GM18873 (cell line): ENCODE measurements around the gene AMN1.
"Not testable (repeated sequence)": the region's sequence is repeated elsewhere in the genome, so short reads cannot be mapped to it uniquely, and the experiment has no call there.

Experiments used
- ATAC-seq: cut with Tn5 transposase; IDR thresholded peaks from one replicate; pipeline ENCODE4 v1.9.1; 2021; ENCODE audit warnings: mild to moderate bottlenecking, moderate library complexity, moderate number of reproducible peaks; ENCODE audit not compliant: unreplicated experiment, low FRiP score

The AMN1 gene

GRCh38 chr12:31687101-31687527, 41.7 kb downstream of the AMN1 start:
- peak; percentile 53 for ATAC-seq

DNA sequence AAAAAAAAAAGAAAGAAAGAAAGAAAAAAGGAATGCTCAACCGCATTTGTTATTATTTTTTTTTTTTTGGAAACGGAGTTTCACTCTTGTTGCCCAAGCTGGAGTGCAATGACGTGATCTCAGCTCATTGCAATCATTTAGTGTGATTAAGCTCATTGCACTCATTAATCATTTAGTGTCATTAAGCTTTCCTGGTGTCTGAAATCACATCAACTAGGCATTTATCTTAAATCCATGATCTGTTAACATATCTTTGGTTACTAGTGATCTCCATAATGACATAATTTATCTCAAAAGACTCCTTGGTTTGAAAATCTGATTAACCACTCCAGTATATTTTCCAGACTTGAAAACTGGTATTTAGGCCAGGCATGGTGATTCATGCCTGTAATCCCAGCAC, 43.0 kb downstream of the AMN1 start:
- no peak for ATAC-seq

DNA sequence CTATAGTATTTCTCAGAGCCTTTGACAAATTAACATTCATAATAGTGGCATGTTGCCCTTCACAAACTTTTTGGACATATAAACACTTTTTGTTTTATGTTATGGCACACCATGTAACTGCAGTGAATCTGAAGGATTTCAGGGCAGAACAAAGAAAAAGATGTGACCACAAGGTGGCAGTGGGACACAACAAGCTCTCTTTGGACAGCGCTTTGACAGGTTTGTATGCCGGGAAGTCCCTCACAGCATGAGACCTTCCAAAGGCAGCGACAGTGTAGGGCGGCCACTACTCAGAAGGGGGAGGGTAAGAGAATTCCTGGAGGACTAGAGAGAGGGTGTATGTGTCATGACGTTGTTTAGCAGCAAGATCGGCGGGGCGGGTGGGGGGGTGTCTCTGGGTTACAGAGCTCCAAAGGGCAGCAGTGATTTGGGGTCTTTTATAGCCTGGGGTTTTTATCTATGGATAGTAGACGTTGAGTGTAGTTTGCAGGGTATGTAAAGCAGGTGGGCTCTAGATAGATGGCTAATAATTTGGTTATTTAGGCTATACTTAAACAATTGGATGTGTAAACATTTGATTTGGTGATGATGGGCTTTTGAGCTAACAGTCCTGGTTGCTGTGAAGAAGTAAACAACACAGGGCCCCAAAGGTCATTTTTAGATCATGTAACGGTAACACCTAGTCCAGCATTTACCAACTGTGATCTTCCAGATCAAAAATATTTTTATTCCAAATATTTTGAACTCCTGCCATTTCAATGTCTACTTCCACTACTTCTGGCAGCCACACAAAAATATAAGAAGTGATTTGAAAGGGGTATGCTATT, 46.5 kb downstream of the AMN1 start:
- ATAC-seq, result peak; percentile 84

DNA sequence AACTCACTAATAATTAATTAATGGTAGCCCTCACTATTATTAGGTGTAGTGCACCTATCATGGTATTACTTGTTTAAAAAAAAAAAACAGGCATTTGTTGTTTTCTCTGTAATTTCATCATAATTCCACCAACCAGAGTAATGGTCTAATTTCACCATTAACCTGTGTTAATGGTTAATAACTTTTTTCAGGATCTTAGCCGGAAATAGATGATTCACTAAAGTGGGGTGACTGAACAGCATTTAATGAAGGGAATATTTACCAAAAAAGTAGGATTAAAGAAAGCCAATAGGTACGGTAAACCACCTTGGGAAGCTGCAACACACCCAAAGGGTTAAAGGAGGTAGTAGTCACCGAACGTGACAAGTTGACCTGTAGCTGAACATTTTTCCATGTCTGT, 56.3 kb downstream of the AMN1 start:
- no peak for ATAC-seq

DNA sequence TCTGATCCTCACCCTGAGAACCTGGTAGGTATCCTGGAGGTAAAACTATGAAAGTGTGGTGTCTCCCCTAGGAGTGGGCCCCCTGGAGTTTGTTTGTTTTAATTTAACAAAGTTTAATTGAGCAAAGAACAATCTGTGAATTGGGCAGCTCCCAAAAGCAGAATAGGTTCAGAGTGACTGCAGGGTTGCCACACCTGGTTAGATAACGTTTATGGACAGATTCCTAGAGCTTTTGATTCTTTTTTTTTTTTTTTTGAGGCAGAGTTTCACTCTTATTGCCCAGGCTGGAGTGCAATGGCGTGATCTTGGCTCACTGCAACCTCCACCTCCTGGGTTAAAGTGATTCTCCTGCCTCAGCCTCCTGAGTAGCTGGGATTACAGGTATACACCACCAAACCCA, 59.2 kb downstream of the AMN1 start:
- ATAC-seq, result not testable (repeated sequence)

GRCh38 chr12:31669020-31669419, 59.8 kb downstream of the AMN1 start:
- no peak for ATAC-seq

GRCh38 chr12:31664038-31664437, 64.8 kb downstream of the AMN1 start:
- ATAC-seq, result no peak

GRCh38 chr12:31663576-31663975, 65.2 kb downstream of the AMN1 start:
- no peak for ATAC-seq

DNA sequence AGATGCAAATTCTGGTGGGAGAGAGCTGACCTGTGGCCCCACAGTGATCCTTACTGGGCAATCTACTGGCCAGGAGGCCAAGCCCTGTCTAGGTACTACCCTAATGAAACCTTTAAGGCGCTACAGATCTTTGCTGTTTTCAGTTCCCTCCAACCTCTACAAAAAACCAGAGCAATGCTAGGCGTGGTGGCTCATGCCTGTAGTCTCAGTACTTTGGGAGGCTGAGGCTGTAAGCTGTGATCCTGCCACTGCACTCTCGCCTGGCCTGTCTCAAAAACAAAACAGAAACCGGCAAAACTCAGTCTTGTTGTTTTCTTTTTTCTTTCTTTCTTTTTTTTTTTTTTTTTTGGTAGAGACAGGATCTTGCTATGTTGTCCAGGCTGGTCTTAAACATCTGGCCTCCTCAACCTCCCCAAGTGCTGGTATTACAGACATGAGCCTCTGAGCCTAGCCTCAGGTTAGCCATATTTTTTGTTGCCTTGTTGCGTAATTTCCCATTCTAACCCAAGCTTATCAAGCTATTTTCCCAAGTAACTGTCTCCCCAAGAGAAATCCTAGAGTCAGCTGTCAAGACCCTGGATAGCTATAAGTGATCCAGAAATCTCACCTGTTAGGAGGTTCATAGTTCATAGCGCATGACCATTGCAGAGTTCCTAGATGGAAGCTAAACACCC, 66.5 kb downstream of the AMN1 start:
- ATAC-seq, result no peak

DNA sequence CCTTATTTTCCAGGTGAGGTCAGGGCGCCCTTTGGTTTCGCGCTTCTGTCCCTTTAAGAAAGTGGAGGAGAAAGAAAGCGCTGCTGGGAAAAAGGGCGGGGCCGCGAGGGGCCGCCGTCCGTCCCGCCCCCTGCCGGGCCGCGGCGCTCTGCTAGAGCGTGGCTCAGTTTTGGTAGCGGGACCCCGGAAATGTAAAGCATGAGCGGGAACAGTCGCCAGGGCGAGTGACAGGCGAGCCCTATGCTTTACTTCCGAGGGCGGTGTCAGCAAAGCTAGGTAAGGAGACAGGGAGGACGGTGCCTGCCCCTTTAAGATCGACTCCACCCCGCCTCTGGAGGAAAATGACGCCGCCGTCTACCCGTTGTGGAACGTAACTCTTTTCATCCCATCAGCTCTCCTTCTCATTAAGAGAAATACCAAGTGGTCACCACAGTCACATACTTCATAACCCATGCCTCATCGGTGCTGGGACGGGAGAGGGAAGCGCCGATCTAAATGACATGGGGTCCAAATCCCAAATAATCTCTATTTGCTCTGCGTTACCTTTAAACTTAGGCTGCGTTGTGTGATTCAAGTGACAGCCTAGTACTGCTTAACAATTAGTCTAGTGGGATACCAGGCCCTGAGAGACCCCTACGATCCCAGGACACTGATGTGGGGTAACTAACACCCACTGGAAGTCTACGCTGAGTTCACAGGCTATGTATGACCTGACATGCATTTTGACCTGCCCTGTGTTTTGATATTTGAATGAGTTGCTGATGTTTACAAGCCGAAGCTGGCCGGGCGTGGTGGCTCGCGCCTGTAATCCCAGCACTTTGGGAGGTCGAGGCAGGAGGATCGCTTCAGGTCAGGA, 69.5 kb downstream of the AMN1 start, which contains the start of gene ETFBKMT:
ETFBKMT (plus strand) TSS at position 602 of the 856 bp plus-strand sequence. CDS start 2,266 bp downstream, outside the sequence.
- ATAC-seq, result peak; percentile 100

- ATAC-seq, result no peak
Observed at GRCh38 chr12:31658471-31659086, 70.2 kb downstream of the AMN1 start.

- ATAC-seq, result no peak
Observed at GRCh38 chr12:31655792-31656191, 73.0 kb downstream of the AMN1 start.

DNA sequence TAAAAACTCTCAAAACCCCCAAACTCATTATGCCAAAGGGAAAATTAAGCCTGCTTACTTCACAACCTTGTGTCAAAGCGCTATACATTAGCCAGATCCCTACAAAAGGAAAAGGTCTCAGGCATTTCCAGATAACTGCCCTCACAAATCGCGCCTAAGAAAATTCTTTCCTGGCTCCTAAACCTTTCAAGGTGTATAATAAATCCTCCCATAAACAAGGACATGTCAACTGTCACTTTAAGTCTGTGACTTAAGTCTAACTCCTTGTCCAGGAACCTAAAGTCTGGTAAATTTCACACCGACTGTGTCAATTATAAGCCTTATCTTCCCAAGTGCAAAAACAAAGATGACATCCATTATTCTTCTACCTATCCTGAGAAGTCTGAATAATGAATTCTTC, 73.6 kb downstream of the AMN1 start:
- no peak for ATAC-seq

DNA sequence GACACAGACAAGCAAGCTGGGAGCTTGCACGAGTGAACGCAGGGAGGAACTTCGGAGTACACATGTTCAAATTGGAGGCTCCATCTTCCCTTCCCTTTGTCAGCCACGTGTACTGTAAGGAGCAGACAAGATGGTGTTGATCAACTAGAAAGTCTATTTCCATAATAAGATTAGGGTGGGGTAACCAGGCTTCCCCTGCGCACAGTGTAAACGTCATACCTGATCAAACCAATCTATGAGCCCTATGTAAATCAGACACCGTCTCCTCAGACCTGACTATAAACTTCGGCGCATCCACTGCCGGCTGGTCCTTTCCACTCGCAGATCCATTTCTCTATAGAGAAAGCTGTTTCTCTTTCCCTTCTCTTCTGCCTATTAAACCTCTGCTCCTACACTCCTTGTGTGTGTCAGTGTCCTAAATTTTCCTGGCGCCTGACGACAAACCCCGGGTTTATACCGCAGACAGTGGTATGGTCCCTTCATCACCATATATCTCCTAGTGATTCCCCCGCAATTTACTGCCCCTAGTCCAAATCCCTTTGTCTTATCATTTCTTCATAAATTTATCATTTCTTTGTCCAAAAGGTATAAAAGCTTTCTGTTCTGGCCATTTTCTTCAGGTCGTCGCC, 76.8 kb downstream of the AMN1 start:
- ATAC-seq, result no peak

DNA sequence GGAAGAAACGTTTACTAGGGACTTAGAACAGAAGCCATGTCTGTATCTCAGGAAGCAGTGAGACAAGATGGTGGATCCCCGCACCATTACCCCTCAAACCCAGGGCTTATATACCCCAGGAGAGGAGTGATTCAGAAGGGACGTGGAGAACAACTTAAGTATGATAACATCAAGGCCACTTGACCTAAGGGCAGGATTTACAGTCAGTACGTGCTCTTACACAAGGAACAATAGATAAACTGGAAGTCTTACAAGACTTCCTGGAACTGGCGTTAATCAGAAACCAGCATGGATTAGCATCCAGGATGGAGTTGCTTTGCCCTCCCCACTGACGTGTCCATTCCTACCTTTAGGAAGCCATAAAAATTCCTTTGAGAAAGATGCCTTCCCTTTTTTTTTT, 77.9 kb downstream of the AMN1 start:
- ATAC-seq, result no peak

DNA sequence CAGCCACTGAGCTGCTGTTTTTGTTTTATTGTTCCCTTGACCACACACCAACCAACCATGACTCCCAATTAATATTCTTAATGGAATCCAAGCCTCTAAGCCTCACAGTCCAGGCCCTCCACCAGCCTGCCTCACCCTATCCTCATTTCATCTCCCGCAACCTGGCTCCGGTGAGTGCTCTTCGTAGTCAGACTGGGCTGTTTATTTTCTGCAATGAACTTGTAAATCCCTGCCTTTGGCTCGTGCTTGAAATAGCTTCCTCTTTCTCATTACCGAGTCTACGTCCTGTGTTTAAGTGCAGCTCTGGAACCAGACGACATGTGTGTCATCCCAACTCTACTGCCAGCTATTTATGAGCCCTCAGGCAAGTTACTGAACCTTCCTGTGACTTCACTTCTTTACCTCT, 81.7 kb downstream of the AMN1 start:
- ATAC-seq, result no peak

GRCh38 chr12:31645924-31646323, 82.9 kb downstream of the AMN1 start:
- no peak for ATAC-seq

GRCh38 chr12:31644536-31644935, 84.3 kb downstream of the AMN1 start:
- no peak for ATAC-seq

- ATAC-seq, result no peak
Observed at GRCh38 chr12:31641509-31642090, 87.2 kb downstream of the AMN1 start.

DNA sequence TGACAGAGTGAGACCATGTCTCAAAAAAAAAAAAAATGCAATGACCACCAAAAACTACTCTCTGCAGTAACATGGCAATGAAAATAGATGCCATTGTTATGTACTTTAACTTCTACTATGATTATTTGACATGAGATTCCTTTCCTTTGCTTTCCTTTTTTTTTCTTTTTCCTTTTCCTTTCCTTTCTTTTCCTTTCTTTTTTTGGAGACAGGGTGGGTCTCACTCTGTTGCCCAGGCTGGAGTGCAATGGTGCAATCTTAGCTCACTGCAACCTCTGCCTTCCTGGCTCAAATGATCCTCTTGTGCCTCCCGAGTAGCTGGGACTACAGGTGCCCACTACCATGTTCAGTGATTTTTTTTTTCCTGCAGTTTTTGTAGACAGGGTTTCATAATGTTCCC, 94.2 kb downstream of the AMN1 start:
- no peak for ATAC-seq
